HEK293 (cell line): ENCODE measurements around the gene TRIM27.

Experiments
- BCL11A ChIP-seq: fragments of 450-650 bp; formaldehyde crosslinking; IDR thresholded peaks from 2 replicates; pipeline ENCODE4 v1.5.1; 2016; ENCODE audit warnings: low read depth, missing biosample characterization, missing genetic modification characterization
- CTCF ChIP-seq: fragments of 450-650 bp; formaldehyde crosslinking; IDR thresholded peaks from 2 replicates; pipeline ENCODE4 v1.5.1; 2016; ENCODE audit warnings: missing biosample characterization, missing genetic modification characterization
- GFI1B ChIP-seq: fragments of 450-650 bp; formaldehyde crosslinking; IDR thresholded peaks from 2 replicates; pipeline ENCODE4 v1.5.1; 2016; ENCODE audit warnings: missing biosample characterization, missing genetic modification characterization
- GLI4 ChIP-seq: fragments of 450-650 bp; formaldehyde crosslinking; IDR thresholded peaks from 2 replicates; pipeline ENCODE4 v1.5.1; 2016; ENCODE audit warnings: missing biosample characterization, missing genetic modification characterization
- ZBTB26 ChIP-seq: fragments of 450-650 bp; formaldehyde crosslinking; optimal IDR thresholded peaks from 2 replicates; pipeline ENCODE3; 2016; ENCODE audit warnings: missing biosample characterization, mild to moderate bottlenecking, missing genetic modification characterization
- ZFP41 ChIP-seq: fragments of 450-650 bp; formaldehyde crosslinking; IDR thresholded peaks from 2 replicates; pipeline ENCODE4 v1.5.1; 2016; ENCODE audit warnings: missing biosample characterization, missing genetic modification characterization, borderline replicate concordance
- ZIC2 ChIP-seq: fragments of 450-650 bp; formaldehyde crosslinking; IDR thresholded peaks from 2 replicates; pipeline ENCODE4 v1.5.1; 2016; ENCODE audit warnings: missing biosample characterization, missing genetic modification characterization
- ZNF121 ChIP-seq: fragments of 450-650 bp; formaldehyde crosslinking; IDR thresholded peaks from 2 replicates; pipeline ENCODE4 v1.5.1; 2016; ENCODE audit warnings: missing biosample characterization, missing genetic modification characterization
- ZNF132 ChIP-seq: fragments of 450-650 bp; formaldehyde crosslinking; IDR thresholded peaks from 2 replicates; pipeline ENCODE4 v1.5.1; 2017; ENCODE audit warnings: missing biosample characterization, missing genetic modification characterization, borderline replicate concordance
- ZNF600 ChIP-seq: fragments of 450-650 bp; formaldehyde crosslinking; IDR thresholded peaks from 2 replicates; pipeline ENCODE4 v1.5.1; 2016; ENCODE audit warnings: missing biosample characterization, missing genetic modification characterization
- ZNF792 ChIP-seq: fragments of 450-650 bp; formaldehyde crosslinking; IDR thresholded peaks from 2 replicates; pipeline ENCODE4 v1.5.1; 2016; ENCODE audit warnings: missing biosample characterization, missing genetic modification characterization
- TF ChIP-seq, protein P1 (sequence below): fragments of 450-650 bp; formaldehyde crosslinking; IDR thresholded peaks from 2 replicates; pipeline ENCODE4 v1.5.1; 2016; ENCODE audit warnings: missing biosample characterization, missing genetic modification characterization
- TF ChIP-seq, protein P2 (sequence below): fragments of 450-650 bp; formaldehyde crosslinking; IDR thresholded peaks from 2 replicates; pipeline ENCODE4 v1.5.1; 2016; ENCODE audit warnings: missing biosample characterization, missing genetic modification characterization
- TF ChIP-seq, protein P3 (sequence below): fragments of 450-650 bp; formaldehyde crosslinking; IDR thresholded peaks from 2 replicates; pipeline ENCODE4 v1.5.1; 2016; ENCODE audit warnings: missing biosample characterization, missing genetic modification characterization, borderline replicate concordance

- TF ChIP-seq, protein P1, sequence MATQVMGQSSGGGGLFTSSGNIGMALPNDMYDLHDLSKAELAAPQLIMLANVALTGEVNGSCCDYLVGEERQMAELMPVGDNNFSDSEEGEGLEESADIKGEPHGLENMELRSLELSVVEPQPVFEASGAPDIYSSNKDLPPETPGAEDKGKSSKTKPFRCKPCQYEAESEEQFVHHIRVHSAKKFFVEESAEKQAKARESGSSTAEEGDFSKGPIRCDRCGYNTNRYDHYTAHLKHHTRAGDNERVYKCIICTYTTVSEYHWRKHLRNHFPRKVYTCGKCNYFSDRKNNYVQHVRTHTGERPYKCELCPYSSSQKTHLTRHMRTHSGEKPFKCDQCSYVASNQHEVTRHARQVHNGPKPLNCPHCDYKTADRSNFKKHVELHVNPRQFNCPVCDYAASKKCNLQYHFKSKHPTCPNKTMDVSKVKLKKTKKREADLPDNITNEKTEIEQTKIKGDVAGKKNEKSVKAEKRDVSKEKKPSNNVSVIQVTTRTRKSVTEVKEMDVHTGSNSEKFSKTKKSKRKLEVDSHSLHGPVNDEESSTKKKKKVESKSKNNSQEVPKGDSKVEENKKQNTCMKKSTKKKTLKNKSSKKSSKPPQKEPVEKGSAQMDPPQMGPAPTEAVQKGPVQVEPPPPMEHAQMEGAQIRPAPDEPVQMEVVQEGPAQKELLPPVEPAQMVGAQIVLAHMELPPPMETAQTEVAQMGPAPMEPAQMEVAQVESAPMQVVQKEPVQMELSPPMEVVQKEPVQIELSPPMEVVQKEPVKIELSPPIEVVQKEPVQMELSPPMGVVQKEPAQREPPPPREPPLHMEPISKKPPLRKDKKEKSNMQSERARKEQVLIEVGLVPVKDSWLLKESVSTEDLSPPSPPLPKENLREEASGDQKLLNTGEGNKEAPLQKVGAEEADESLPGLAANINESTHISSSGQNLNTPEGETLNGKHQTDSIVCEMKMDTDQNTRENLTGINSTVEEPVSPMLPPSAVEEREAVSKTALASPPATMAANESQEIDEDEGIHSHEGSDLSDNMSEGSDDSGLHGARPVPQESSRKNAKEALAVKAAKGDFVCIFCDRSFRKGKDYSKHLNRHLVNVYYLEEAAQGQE (tag by site-specific recombination) = no peak
- TF ChIP-seq CTCF (tag by site-specific recombination) (no peak), ZNF121 (tag by site-specific recombination) (no peak), ZNF792 (tag by site-specific recombination) (no peak), BCL11A (tag by site-specific recombination) (no peak), GLI4 (tag by site-specific recombination) (no peak), ZIC2 (tag by site-specific recombination) (no peak), ZBTB26 (tag by site-specific recombination) (no peak), GFI1B (tag by site-specific recombination) (no peak), ZNF600 (tag by site-specific recombination) (no peak), ZNF132 (tag by site-specific recombination) (no peak), ZFP41 (tag by site-specific recombination) (no peak)
- TF ChIP-seq, protein P2, sequence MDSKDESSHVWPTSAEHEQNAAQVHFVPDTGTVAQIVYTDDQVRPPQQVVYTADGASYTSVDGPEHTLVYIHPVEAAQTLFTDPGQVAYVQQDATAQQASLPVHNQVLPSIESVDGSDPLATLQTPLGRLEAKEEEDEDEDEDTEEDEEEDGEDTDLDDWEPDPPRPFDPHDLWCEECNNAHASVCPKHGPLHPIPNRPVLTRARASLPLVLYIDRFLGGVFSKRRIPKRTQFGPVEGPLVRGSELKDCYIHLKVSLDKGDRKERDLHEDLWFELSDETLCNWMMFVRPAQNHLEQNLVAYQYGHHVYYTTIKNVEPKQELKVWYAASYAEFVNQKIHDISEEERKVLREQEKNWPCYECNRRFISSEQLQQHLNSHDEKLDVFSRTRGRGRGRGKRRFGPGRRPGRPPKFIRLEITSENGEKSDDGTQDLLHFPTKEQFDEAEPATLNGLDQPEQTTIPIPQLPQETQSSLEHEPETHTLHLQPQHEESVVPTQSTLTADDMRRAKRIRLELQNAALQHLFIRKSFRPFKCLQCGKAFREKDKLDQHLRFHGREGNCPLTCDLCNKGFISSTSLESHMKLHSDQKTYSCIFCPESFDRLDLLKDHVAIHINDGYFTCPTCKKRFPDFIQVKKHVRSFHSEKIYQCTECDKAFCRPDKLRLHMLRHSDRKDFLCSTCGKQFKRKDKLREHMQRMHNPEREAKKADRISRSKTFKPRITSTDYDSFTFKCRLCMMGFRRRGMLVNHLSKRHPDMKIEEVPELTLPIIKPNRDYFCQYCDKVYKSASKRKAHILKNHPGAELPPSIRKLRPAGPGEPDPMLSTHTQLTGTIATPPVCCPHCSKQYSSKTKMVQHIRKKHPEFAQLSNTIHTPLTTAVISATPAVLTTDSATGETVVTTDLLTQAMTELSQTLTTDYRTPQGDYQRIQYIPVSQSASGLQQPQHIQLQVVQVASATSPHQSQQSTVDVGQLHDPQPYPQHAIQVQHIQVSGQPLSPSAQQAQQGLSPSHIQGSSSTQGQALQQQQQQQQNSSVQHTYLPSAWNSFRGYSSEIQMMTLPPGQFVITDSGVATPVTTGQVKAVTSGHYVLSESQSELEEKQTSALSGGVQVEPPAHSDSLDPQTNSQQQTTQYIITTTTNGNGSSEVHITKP = no peak
- TF ChIP-seq, protein P3, sequence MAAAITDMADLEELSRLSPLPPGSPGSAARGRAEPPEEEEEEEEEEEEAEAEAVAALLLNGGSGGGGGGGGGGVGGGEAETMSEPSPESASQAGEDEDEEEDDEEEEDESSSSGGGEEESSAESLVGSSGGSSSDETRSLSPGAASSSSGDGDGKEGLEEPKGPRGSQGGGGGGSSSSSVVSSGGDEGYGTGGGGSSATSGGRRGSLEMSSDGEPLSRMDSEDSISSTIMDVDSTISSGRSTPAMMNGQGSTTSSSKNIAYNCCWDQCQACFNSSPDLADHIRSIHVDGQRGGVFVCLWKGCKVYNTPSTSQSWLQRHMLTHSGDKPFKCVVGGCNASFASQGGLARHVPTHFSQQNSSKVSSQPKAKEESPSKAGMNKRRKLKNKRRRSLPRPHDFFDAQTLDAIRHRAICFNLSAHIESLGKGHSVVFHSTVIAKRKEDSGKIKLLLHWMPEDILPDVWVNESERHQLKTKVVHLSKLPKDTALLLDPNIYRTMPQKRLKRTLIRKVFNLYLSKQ = no peak
These were observed 24.1 kb upstream of the TRIM27 start for GRCh38 chr6:28947831-28948270.
